Tibial artery (tissue), 4 donors: ENCODE measurements around the gene MARVELD3.

Source experiments
- DNase-seq, 2 donors: peaks; one replicate each; pipeline ENCODE4 v3.0.0-alpha.2; 2019
- H3K27ac ChIP-seq, 2 donors: fragments of 200-600 bp; sonication (generic) in 1 of 2; 1 replicate in 1 of 2; 2 replicates in 1 of 2; pipeline ENCODE4 v1.5.1; 2018 to 2019; ENCODE audit warnings: mild to moderate bottlenecking in 1 of 2
- H3K27me3 ChIP-seq, 2 donors: fragments of 200-600 bp; sonication (generic) in 1 of 2; one replicate each; pipeline versions ENCODE4 v1.5.1 to v1.6.0; 2016 to 2019
- H3K36me3 ChIP-seq, 3 donors: fragments of 200-600 bp; sonication (generic) in 2 of 3; one replicate each; pipeline ENCODE4 v1.5.1; 2016 to 2019; ENCODE audit warnings: mild to moderate bottlenecking in 2 of 3
- H3K4me1 ChIP-seq, 4 donors: fragments of 200-600 bp; sonication (generic) in 2 of 4; 1 replicate in 3 of 4; 2 replicates in 1 of 4; pipeline ENCODE4 v1.5.1; 2016 to 2019
- H3K4me3 ChIP-seq, 2 donors: fragments of 200-600 bp; sonication (generic) in 1 of 2; 1 replicate in 1 of 2; 2 replicates in 1 of 2; pipeline ENCODE4 v1.5.1; 2018 to 2019; ENCODE audit warnings: mild to moderate bottlenecking in 2 of 2
- H3K9me3 ChIP-seq, 3 donors: fragments of 200-600 bp; sonication (generic) in 1 of 3; one replicate each; pipeline ENCODE4 v1.5.1; 2016 to 2019
- CTCF ChIP-seq, 2 experiments: fragments of 200-600 bp in 1 of 2; fragments of 450-650 bp in 1 of 2; IDR thresholded peaks; one replicate each; pipeline ENCODE4 v1.5.1; 2017 to 2019; ENCODE audit warnings: antibody characterized with exemption in 2 of 2, mild to moderate bottlenecking in 1 of 2, moderate library complexity in 1 of 2
- intact Hi-C: fragments of 100-400 bp; cut with DNase I; formaldehyde crosslinking; loops from one replicate; pipeline ENCODE4 v1.15.0; 2023; ENCODE audit warnings: low total_unique reads

The MARVELD3 gene

GRCh38 chr16:71658771-71659170, 32.8 kb downstream of the MARVELD3 start:
- Histone ChIP-seq H3K4me3 (no peak overlapping the region), H3K4me1 (no peaks in the 10 kb centered on the region), H3K9me3 (no peaks in the 10 kb centered on the region), H3K36me3 (peaks cover 76 to 85% (median 77%) of the 10 kb centered on the region in 3 donors), H3K27me3 (no peaks in the 10 kb centered on the region), H3K27ac (no peak overlapping the region)
- no peak for DNase-seq
- TF ChIP-seq CTCF (IDR thresholded peaks at IDR 0.05) = no peak
- intact Hi-C loops = no loop called here

- peaks cover 80 to 86% (median 80%) of the 10 kb centered on the region in 3 donors for H3K36me3 ChIP-seq
- DNase-seq = no peak
These were observed 33.5 kb downstream of the MARVELD3 start for GRCh38 chr16:71659471-71659870.

GRCh38 chr16:71666264-71666663, 40.3 kb downstream of the MARVELD3 start:
- H3K27ac ChIP-seq = no peak overlapping the region
- no peak overlapping the region for H3K4me3 ChIP-seq
- H3K4me1 ChIP-seq = no peaks in the 10 kb centered on the region
- H3K36me3 ChIP-seq = peaks cover 84 to 99% (median 87%) of the 10 kb centered on the region in 3 donors
- no peak for TF ChIP-seq CTCF (IDR thresholded peaks at IDR 0.05)
- H3K9me3 ChIP-seq = no peaks in the 10 kb centered on the region
- intact Hi-C loops = no loop called here
- no peaks in the 10 kb centered on the region for H3K27me3 ChIP-seq
- DNase-seq = no peak

More at GRCh38 chr16:71659471-71659870, 33.5 kb downstream of the MARVELD3 start:
- no peaks in the 10 kb centered on the region for H3K27me3 ChIP-seq
- intact Hi-C loops = no loop called here
- TF ChIP-seq CTCF (IDR thresholded peaks at IDR 0.05) = no peak
- no peaks in the 10 kb centered on the region for H3K9me3 ChIP-seq
- H3K27ac ChIP-seq = no peak overlapping the region
- no peaks in the 10 kb centered on the region for H3K4me1 ChIP-seq
- no peak overlapping the region for H3K4me3 ChIP-seq

GRCh38 chr16:71666928-71667707, 41.1 kb downstream of the MARVELD3 start:
- no peak for TF ChIP-seq CTCF (IDR thresholded peaks at IDR 0.05)
- H3K4me3 ChIP-seq = no peak overlapping the region
- intact Hi-C loops = no loop called here
- no peaks in the 10 kb centered on the region for H3K27me3 ChIP-seq
- H3K4me1 ChIP-seq = no peaks in the 10 kb centered on the region
- no peak for DNase-seq
- H3K27ac ChIP-seq = no peak overlapping the region
- peaks cover 75 to 99% (median 88%) of the 10 kb centered on the region in 3 donors for H3K36me3 ChIP-seq
- H3K9me3 ChIP-seq = no peaks in the 10 kb centered on the region

GRCh38 chr16:71669926-71670536, 44.0 kb downstream of the MARVELD3 start:
- H3K9me3 ChIP-seq = no peaks in the 10 kb centered on the region
- no peak for TF ChIP-seq CTCF (IDR thresholded peaks at IDR 0.05)
- peaks cover 55 to 98% (median 79%) of the 10 kb centered on the region in 3 donors for H3K36me3 ChIP-seq
- H3K4me3 ChIP-seq = no peak overlapping the region
- DNase-seq = no peak
- H3K27me3 ChIP-seq = no peaks in the 10 kb centered on the region
- H3K4me1 ChIP-seq = no peaks in the 10 kb centered on the region
- no peak overlapping the region for H3K27ac ChIP-seq
- intact Hi-C loops = no loop called here
